ENCODE data around the gene ANXA8. TPM values are rescaled to one million over a fixed set of nuclear protein-coding genes. Genes with fewer than 3 reads are reported as not detected.
"Not testable (repeated sequence)": the region's sequence is repeated elsewhere in the genome, so short reads cannot be mapped to it uniquely, and the experiment has no call there.

Gene ANXA8
- total and polyA plus RNA-seq, 2 donors: 7.7 to 14.3 TPM

GRCh38 chr10:47456794-47457527 is 27.0 kb downstream of the ANXA8 start:
- Histone ChIP-seq H3K4me3 (ENCODE audit: low read depth, low read length) (no peak overlapping the region), H3K4me1 (ENCODE audit: insufficient read depth) (no peaks in the 10 kb centered on the region), H3K27ac (ENCODE audit: low read depth) (no peak overlapping the region), H3K36me3 (ENCODE audit: insufficient read depth) (no peaks in the 10 kb centered on the region)
- 88% methylated on average over 6 of the region's 6 CpGs for WGBS
- no peak for DNase-seq (ENCODE audit: extremely low spot score)

GRCh38 chr10:47456079-47456785 is 27.7 kb downstream of the ANXA8 start:
- WGBS: 74% methylated on average over 8 of the region's 8 CpGs
- Histone ChIP-seq H3K4me3 (ENCODE audit: low read depth, low read length) (no peak overlapping the region), H3K27ac (ENCODE audit: low read depth) (no peak overlapping the region), H3K36me3 (ENCODE audit: insufficient read depth) (no peaks in the 10 kb centered on the region), H3K4me1 (ENCODE audit: insufficient read depth) (no peaks in the 10 kb centered on the region)
- DNase-seq (ENCODE audit: extremely low spot score): no peak

GRCh38 chr10:47455350-47456078 is 28.4 kb downstream of the ANXA8 start:
- not testable (repeated sequence) for H3K36me3 ChIP-seq (ENCODE audit: insufficient read depth); H3K4me3 ChIP-seq (ENCODE audit: low read depth, low read length); DNase-seq (ENCODE audit: extremely low spot score); H3K4me1 ChIP-seq (ENCODE audit: insufficient read depth); H3K27ac ChIP-seq (ENCODE audit: low read depth)
- WGBS: 87% methylated on average over 9 of the region's 9 CpGs

- Histone ChIP-seq H3K4me3 (ENCODE audit: low read depth, low read length) (no peak overlapping the region), H3K36me3 (ENCODE audit: insufficient read depth) (no peaks in the 10 kb centered on the region), H3K4me1 (ENCODE audit: insufficient read depth) (no peaks in the 10 kb centered on the region), H3K27ac (ENCODE audit: low read depth) (no peak overlapping the region)
- DNase-seq (ENCODE audit: extremely low spot score): no peak
- 88% methylated on average over 3 of the region's 3 CpGs for WGBS
Measured at GRCh38 chr10:47454780-47455058, 29.2 kb downstream of the ANXA8 start.

GRCh38 chr10:47454008-47454779 is 29.7 kb downstream of the ANXA8 start:
- Histone ChIP-seq H3K4me1 (ENCODE audit: insufficient read depth) (no peaks in the 10 kb centered on the region), H3K36me3 (ENCODE audit: insufficient read depth) (no peaks in the 10 kb centered on the region), H3K27ac (ENCODE audit: low read depth) (no peak overlapping the region), H3K4me3 (ENCODE audit: low read depth, low read length) (no peak overlapping the region)
- no peak for DNase-seq (ENCODE audit: extremely low spot score)
- 83% methylated on average over 10 of the region's 10 CpGs for WGBS

GRCh38 chr10:47453141-47454007 is 30.5 kb downstream of the ANXA8 start:
- 72% methylated on average over 7 of the region's 7 CpGs for WGBS
- Histone ChIP-seq H3K27ac (ENCODE audit: low read depth) (no peak overlapping the region), H3K4me3 (ENCODE audit: low read depth, low read length) (no peak overlapping the region), H3K4me1 (ENCODE audit: insufficient read depth) (no peaks in the 10 kb centered on the region), H3K36me3 (ENCODE audit: insufficient read depth) (no peaks in the 10 kb centered on the region)
- DNase-seq (ENCODE audit: extremely low spot score): no peak

- Histone ChIP-seq H3K27ac (ENCODE audit: low read depth) (no peak overlapping the region), H3K4me1 (ENCODE audit: insufficient read depth) (no peaks in the 10 kb centered on the region), H3K4me3 (ENCODE audit: low read depth, low read length) (no peak overlapping the region), H3K36me3 (ENCODE audit: insufficient read depth) (no peaks in the 10 kb centered on the region)
- 66% methylated on average over 11 of the region's 11 CpGs for WGBS
- no peak for DNase-seq (ENCODE audit: extremely low spot score)
Measured at GRCh38 chr10:47452495-47453140, 31.3 kb downstream of the ANXA8 start.

GRCh38 chr10:47451998-47452494 is 31.9 kb downstream of the ANXA8 start:
- no peak for DNase-seq (ENCODE audit: extremely low spot score)
- H3K27ac ChIP-seq (ENCODE audit: low read depth): no peak overlapping the region
- 86% methylated on average over 7 of the region's 7 CpGs for WGBS
- H3K4me3 ChIP-seq (ENCODE audit: low read depth, low read length): no peak overlapping the region
- H3K36me3 ChIP-seq (ENCODE audit: insufficient read depth): no peaks in the 10 kb centered on the region
- H3K4me1 ChIP-seq (ENCODE audit: insufficient read depth): no peaks in the 10 kb centered on the region

GRCh38 chr10:47451273-47451997 is 32.5 kb downstream of the ANXA8 start:
- DNase-seq (ENCODE audit: extremely low spot score): no peak
- Histone ChIP-seq H3K36me3 (ENCODE audit: insufficient read depth) (no peaks in the 10 kb centered on the region), H3K4me3 (ENCODE audit: low read depth, low read length) (no peak overlapping the region), H3K27ac (ENCODE audit: low read depth) (no peak overlapping the region), H3K4me1 (ENCODE audit: insufficient read depth) (no peaks in the 10 kb centered on the region)
- WGBS: 93% methylated on average over 13 of the region's 13 CpGs

GRCh38 chr10:47450442-47450841 is 33.5 kb downstream of the ANXA8 start:
- Histone ChIP-seq H3K4me3 (ENCODE audit: low read depth, low read length) (no peak overlapping the region), H3K4me1 (ENCODE audit: insufficient read depth) (no peaks in the 10 kb centered on the region), H3K27ac (ENCODE audit: low read depth) (no peak overlapping the region), H3K36me3 (ENCODE audit: insufficient read depth) (no peaks in the 10 kb centered on the region)
- WGBS: 92% methylated on average over 2 of the region's 2 CpGs
- DNase-seq (ENCODE audit: extremely low spot score): no peak

- WGBS: 88% methylated on average over 10 of the region's 10 CpGs
- DNase-seq (ENCODE audit: extremely low spot score): no peak
Measured at GRCh38 chr10:47449979-47450378, 33.9 kb downstream of the ANXA8 start.

More at GRCh38 chr10:47449979-47450378, 33.9 kb downstream of the ANXA8 start:
- Histone ChIP-seq H3K27ac (ENCODE audit: low read depth) (no peak overlapping the region), H3K36me3 (ENCODE audit: insufficient read depth) (no peaks in the 10 kb centered on the region), H3K4me1 (ENCODE audit: insufficient read depth) (no peaks in the 10 kb centered on the region), H3K4me3 (ENCODE audit: low read depth, low read length) (no peak overlapping the region)

Measured in urinary bladder (tissue), 4 donors.